ENCODE results near the gene TUBGCP4.

Gene TUBGCP4

DNA sequence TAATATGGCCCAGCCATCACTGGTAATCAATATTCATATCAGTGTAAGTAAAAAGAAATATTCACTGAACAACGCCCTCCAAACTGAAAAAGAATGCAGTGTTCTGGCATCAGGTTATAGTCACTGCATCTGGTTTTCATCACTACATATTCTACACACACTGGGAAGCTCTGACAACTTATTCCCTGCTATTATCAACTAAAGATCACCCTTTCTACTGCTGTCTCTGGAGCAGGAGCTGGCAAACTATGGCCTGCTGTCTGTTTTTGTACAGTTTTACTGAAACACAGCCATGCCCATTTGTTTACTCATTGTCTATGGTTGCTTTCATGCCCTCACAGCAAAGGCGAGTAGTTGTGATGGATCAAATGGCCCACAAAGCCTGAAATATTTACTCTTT lies 35.3 kb downstream of the TUBGCP4 start:
- no peaks in the 10 kb centered on the region for H3K27me3 ChIP-seq (ENCODE audit: insufficient read depth, low read depth)
- peaks cover 3% of the 10 kb centered on the region; the same call in 1 of the 2 replicates for H3K36me3 ChIP-seq (ENCODE audit: insufficient read depth)
- H3K4me3 ChIP-seq (IDR thresholded peaks at IDR 0.05; ENCODE audit: insufficient read depth, low read depth, low read length) = no peak overlapping the region
- TF ChIP-seq, protein P1, sequence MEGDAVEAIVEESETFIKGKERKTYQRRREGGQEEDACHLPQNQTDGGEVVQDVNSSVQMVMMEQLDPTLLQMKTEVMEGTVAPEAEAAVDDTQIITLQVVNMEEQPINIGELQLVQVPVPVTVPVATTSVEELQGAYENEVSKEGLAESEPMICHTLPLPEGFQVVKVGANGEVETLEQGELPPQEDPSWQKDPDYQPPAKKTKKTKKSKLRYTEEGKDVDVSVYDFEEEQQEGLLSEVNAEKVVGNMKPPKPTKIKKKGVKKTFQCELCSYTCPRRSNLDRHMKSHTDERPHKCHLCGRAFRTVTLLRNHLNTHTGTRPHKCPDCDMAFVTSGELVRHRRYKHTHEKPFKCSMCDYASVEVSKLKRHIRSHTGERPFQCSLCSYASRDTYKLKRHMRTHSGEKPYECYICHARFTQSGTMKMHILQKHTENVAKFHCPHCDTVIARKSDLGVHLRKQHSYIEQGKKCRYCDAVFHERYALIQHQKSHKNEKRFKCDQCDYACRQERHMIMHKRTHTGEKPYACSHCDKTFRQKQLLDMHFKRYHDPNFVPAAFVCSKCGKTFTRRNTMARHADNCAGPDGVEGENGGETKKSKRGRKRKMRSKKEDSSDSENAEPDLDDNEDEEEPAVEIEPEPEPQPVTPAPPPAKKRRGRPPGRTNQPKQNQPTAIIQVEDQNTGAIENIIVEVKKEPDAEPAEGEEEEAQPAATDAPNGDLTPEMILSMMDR (conservative IDR thresholded peaks at IDR 0.05; ENCODE audit: low read depth, low read length) = no peak
- no peaks in the 10 kb centered on the region for H4K20me1 ChIP-seq (ENCODE audit: insufficient read depth)
- H2AFZ ChIP-seq (ENCODE audit: low read depth) = no peak overlapping the region
- H3K79me2 ChIP-seq (ENCODE audit: insufficient read depth, low read depth) = no peaks in the 10 kb centered on the region
- no peak overlapping the region for H3K27ac ChIP-seq
- no peak overlapping the region for H3K4me2 ChIP-seq
- no peak overlapping the region for H3K9ac ChIP-seq
- no peaks in the 10 kb centered on the region for H3K4me1 ChIP-seq (ENCODE audit: low read depth, poor library complexity, severe bottlenecking)

DNA sequence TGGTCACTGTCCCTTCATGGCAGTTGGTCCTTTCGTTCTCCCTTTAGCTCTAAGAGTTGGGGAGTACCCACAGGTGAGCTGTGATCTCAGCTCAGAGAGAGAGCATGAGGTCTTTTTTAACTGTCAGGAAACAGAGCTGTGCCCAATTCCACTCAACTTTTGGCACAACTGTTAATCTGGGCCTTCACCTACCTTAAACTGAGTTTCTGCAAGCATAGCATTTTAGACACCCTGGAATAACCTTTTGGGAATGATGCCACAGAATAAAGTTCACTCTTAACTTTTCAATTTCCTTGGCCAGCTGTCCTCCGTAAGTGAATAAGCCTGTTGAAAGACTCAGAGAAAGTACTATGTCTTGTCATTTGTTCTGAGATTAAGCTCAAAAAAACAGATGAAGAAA lies 35.9 kb downstream of the TUBGCP4 start:
- Histone ChIP-seq H3K4me1 (ENCODE audit: low read depth, poor library complexity, severe bottlenecking) (no peaks in the 10 kb centered on the region), H3K36me3 (ENCODE audit: insufficient read depth) (peaks cover 4% of the 10 kb centered on the region; the same call in 1 of the 2 replicates), H3K27me3 (ENCODE audit: insufficient read depth, low read depth) (no peaks in the 10 kb centered on the region), H3K4me3 (IDR thresholded peaks at IDR 0.05; ENCODE audit: insufficient read depth, low read depth, low read length) (no peak overlapping the region), H3K9ac (no peak overlapping the region), H4K20me1 (ENCODE audit: insufficient read depth) (no peaks in the 10 kb centered on the region), H2AFZ (ENCODE audit: low read depth) (no peak overlapping the region), H3K4me2 (no peak overlapping the region), H3K79me2 (ENCODE audit: insufficient read depth, low read depth) (no peaks in the 10 kb centered on the region), H3K27ac (no peak overlapping the region)
- TF ChIP-seq, protein P1 (conservative IDR thresholded peaks at IDR 0.05; ENCODE audit: low read depth, low read length) = no peak

DNA sequence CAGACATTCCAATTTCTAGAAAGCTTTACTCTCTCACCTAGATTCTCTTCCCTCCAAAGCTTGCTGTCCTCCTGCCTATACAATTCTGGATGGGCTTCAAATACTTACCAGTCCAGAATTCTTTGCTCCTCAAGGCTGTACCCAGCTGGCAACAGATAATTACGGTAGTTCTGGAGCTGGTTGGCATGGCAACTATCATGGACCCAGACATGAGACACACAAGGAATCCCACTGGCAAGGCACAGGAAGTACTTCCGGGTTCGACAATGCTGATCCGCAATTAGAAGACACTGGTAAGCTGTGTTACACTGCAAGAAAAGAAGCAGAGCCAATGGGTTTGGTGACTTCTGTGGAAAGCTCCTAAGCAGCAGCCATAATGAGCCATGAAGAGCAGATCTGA lies 37.9 kb downstream of the TUBGCP4 start:
- TF ChIP-seq, protein P1 (conservative IDR thresholded peaks at IDR 0.05; ENCODE audit: low read depth, low read length) = no peak
- H3K36me3 ChIP-seq (ENCODE audit: insufficient read depth) = peaks cover 4% of the 10 kb centered on the region; the same call in 1 of the 2 replicates
- H3K27ac ChIP-seq = no peak overlapping the region
- H2AFZ ChIP-seq (ENCODE audit: low read depth) = no peak overlapping the region
- H3K79me2 ChIP-seq (ENCODE audit: insufficient read depth, low read depth) = no peaks in the 10 kb centered on the region
- H3K4me3 ChIP-seq (IDR thresholded peaks at IDR 0.05; ENCODE audit: insufficient read depth, low read depth, low read length) = no peak overlapping the region
- H3K4me1 ChIP-seq (ENCODE audit: low read depth, poor library complexity, severe bottlenecking) = no peaks in the 10 kb centered on the region
- H4K20me1 ChIP-seq (ENCODE audit: insufficient read depth) = no peaks in the 10 kb centered on the region
- H3K9ac ChIP-seq = no peak overlapping the region
- H3K4me2 ChIP-seq = no peak overlapping the region
- no peaks in the 10 kb centered on the region for H3K27me3 ChIP-seq (ENCODE audit: insufficient read depth, low read depth)

DNA sequence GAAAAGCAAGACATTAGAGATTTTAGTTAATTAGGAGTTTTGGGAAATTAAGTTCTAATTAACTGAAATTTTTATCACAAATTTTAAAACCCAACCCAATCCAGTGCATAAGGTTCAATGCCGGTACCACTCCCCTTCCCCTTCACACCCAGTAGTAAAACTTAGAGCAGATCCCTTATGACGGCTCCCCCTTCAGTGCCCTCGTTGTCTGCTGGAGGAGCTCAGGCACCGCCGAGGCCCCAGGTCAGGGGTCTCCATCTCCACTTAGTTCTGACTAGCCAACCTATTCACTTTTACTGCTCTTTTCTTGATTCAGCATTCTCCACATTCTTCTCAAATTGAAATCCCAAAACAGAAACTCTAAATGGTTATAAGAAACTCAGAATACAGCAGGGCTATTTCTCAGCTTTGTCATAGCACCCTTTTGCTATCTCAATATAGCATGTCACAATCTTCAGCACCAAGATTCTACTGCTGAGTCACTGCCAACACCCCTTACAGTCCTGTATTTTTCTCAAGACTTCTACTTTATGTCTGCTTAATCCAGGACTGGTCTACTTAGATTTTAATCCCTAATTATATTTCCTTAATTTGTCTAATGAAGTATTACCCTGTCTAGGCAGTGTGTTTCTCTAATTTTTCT lies 39.8 kb downstream of the TUBGCP4 start:
- Histone ChIP-seq H2AFZ (ENCODE audit: low read depth) (no peak overlapping the region), H3K4me2 (no peak overlapping the region), H3K27me3 (ENCODE audit: insufficient read depth, low read depth) (no peaks in the 10 kb centered on the region), H3K9ac (no peak overlapping the region), H3K4me3 (IDR thresholded peaks at IDR 0.05; ENCODE audit: insufficient read depth, low read depth, low read length) (no peak overlapping the region), H4K20me1 (ENCODE audit: insufficient read depth) (no peaks in the 10 kb centered on the region), H3K79me2 (ENCODE audit: insufficient read depth, low read depth) (no peaks in the 10 kb centered on the region), H3K36me3 (ENCODE audit: insufficient read depth) (peaks cover 4% of the 10 kb centered on the region; the same call in 1 of the 2 replicates), H3K4me1 (ENCODE audit: low read depth, poor library complexity, severe bottlenecking) (no peaks in the 10 kb centered on the region), H3K27ac (no peak overlapping the region)
- TF ChIP-seq, protein P1 (conservative IDR thresholded peaks at IDR 0.05; ENCODE audit: low read depth, low read length) = no peak

All from KMS-11 (cell line).